Immature natural killer cell (primary cell): Measurements from ENCODE around the gene SRCIN1. TPM values are rescaled to one million over a fixed set of nuclear protein-coding genes. Genes with fewer than 3 reads are reported as not detected.
A peak's percentile ranks its signal among the peaks of the same experiment; 100 is the strongest.

Source experiments
- DNase-seq, 3 donors: peaks; one replicate each; pipeline ENCODE4 v3.0.0; 2022; ENCODE audit warnings: mixed read lengths in 1 of 3
- H3K27ac Mint-ChIP-seq, 6 donors: one replicate each; pipeline ENCODE4 v1.8.0; 2020; ENCODE audit warnings: mixed read lengths in 6 of 6, mild to moderate bottlenecking in 5 of 6, inconsistent platforms in 4 of 6, moderate library complexity in 3 of 6
- H3K27me3 Mint-ChIP-seq, 3 donors: one replicate each; pipeline ENCODE4 v1.8.0; 2020 to 2021; ENCODE audit warnings: low read depth in 3 of 3, mild to moderate bottlenecking in 3 of 3, mixed read lengths in 3 of 3, moderate library complexity in 3 of 3, inconsistent platforms in 1 of 3
- H3K36me3 Mint-ChIP-seq, 3 donors: one replicate each; pipeline ENCODE4 v1.8.0; 2020; ENCODE audit warnings: mixed read lengths in 3 of 3, inconsistent platforms in 2 of 3, mild to moderate bottlenecking in 2 of 3
- H3K4me1 Mint-ChIP-seq, 2 donors: one replicate each; pipeline ENCODE4 v1.8.0; 2020; ENCODE audit warnings: inconsistent platforms in 2 of 2, mild to moderate bottlenecking in 2 of 2, mixed read lengths in 2 of 2, moderate library complexity in 1 of 2
- H3K4me3 Mint-ChIP-seq, 5 donors: one replicate each; pipeline ENCODE4 v1.8.0; 2020; ENCODE audit warnings: mild to moderate bottlenecking in 5 of 5, mixed read lengths in 5 of 5, inconsistent platforms in 3 of 5, moderate library complexity in 3 of 5
- H3K9me3 Mint-ChIP-seq, 6 donors: one replicate each; pipeline ENCODE4 v1.8.0; 2020; ENCODE audit warnings: mild to moderate bottlenecking in 6 of 6, mixed read lengths in 6 of 6, inconsistent platforms in 4 of 6, moderate library complexity in 3 of 6
- polyA plus RNA-seq, 3 donors: library from polyadenylated mRNA; unstranded; fragments of 300-500 nt; fragmentation: Illumina TruSeq; gene quantifications; one replicate each; pipeline ENCODE4 v1.2.3, GENCODE V29; 2021

Gene SRCIN1
- polyA plus RNA-seq, 3 donors from 2014 or later = not detected

- Mint-ChIP-seq H3K36me3 (no peaks in the 10 kb centered on the region), H3K4me1 (peaks cover 0 to 12% of the 10 kb centered on the region in 2 donors), H3K27me3 (peaks cover 21 to 36% (median 22%) of the 10 kb centered on the region in 3 donors), H3K4me3 (no peak overlapping the region), H3K27ac (no peak overlapping the region), H3K9me3 (no peaks in the 10 kb centered on the region)
- no peak for DNase-seq
Measured at GRCh38 chr17:38611070-38611786, 5.5 kb upstream of the SRCIN1 start.

DNA sequence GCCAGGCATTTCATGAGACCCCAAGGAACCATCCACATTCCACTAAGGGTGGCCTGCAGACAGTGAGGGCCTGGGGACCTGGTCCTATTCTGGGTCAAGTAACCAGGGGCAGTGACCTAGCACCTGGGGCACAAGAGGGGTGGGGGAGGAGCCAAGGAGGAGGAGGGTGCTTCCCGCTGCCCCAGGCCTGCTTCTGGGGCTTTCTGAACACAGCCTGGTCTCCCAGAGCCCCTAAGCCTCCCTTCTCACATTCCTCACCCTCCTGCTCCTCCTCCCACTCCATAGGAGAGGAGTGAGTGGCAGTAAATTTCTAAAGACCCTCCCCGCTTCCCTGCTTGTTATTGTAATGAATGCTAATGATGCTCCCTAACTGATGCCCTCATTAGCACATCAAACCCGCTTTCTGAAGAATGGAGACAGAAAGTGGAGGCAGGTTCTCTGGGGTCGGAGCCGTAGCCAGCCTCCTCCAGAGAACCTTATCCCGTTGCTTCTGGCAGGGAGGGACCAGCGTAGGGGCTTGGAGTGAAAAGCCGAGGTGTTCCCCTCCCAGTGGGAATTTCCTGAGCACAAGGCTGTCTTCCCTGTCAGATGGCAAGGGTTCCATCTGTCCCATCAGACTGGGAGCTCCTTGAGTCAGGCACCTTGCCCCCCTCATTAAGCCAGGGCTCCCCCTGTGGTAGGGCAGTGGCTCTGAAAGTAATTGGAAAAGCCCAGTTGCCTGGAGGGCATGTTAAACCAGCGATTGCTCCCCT lies 3.7 kb upstream of the SRCIN1 start:
- Mint-ChIP-seq H3K4me1 (peaks cover 0 to 16% of the 10 kb centered on the region in 2 donors), H3K27me3 (peaks cover 19 to 35% (median 21%) of the 10 kb centered on the region in 3 donors), H3K4me3 (no peak overlapping the region), H3K27ac (no peak overlapping the region), H3K9me3 (no peaks in the 10 kb centered on the region), H3K36me3 (no peaks in the 10 kb centered on the region)
- no peak for DNase-seq

DNA sequence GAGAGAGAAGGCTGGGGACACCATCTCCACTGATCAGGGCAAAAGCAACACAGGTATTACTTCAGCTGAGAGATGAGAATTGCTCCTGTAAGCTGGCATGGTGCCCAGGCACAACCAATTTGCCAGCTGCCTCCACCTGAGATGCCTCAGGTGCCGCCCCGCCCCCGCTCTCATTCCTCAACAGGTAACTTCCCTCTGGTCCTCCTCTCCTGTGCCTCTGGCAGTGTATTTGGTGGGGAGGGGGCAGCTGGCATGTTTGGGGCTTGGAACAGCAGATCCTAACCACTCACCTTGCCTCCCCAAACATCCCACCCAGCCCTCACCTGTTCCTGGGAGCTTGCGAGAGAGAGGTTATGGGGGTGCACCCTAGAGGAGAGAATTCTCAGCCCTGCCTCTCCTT lies 2.9 kb upstream of the SRCIN1 start:
- H3K4me3 Mint-ChIP-seq = no peak overlapping the region
- peaks cover 0 to 16% of the 10 kb centered on the region in 2 donors for H3K4me1 Mint-ChIP-seq
- H3K36me3 Mint-ChIP-seq = no peaks in the 10 kb centered on the region
- peaks cover 20 to 31% (median 20%) of the 10 kb centered on the region in 3 donors for H3K27me3 Mint-ChIP-seq
- no peaks in the 10 kb centered on the region for H3K9me3 Mint-ChIP-seq
- DNase-seq = no peak
- no peak overlapping the region for H3K27ac Mint-ChIP-seq

- Mint-ChIP-seq H3K4me3 (peak overlapping the region; percentile 53 to 83 (median 67)), H3K27me3 (peaks cover 20 to 26% (median 22%) of the 10 kb centered on the region in 3 donors), H3K36me3 (no peaks in the 10 kb centered on the region), H3K4me1 (peaks cover 0 to 16% of the 10 kb centered on the region in 2 donors), H3K9me3 (no peaks in the 10 kb centered on the region), H3K27ac (no peak overlapping the region)
- DNase-seq = no peak
Measured at GRCh38 chr17:38606646-38607611, 1.2 kb upstream of the SRCIN1 start.

GRCh38 chr17:38605411-38605840 lies 326 bp downstream of the SRCIN1 start:
- DNase-seq = no peak
- no peak overlapping the region for H3K27ac Mint-ChIP-seq
- H3K9me3 Mint-ChIP-seq = no peaks in the 10 kb centered on the region
- H3K27me3 Mint-ChIP-seq = peaks cover 14 to 24% (median 20%) of the 10 kb centered on the region in 3 donors
- peaks cover 0 to 16% of the 10 kb centered on the region in 2 donors for H3K4me1 Mint-ChIP-seq
- H3K4me3 Mint-ChIP-seq = peak overlapping the region; percentile 35 to 79 (median 55)
- H3K36me3 Mint-ChIP-seq = no peaks in the 10 kb centered on the region

DNA sequence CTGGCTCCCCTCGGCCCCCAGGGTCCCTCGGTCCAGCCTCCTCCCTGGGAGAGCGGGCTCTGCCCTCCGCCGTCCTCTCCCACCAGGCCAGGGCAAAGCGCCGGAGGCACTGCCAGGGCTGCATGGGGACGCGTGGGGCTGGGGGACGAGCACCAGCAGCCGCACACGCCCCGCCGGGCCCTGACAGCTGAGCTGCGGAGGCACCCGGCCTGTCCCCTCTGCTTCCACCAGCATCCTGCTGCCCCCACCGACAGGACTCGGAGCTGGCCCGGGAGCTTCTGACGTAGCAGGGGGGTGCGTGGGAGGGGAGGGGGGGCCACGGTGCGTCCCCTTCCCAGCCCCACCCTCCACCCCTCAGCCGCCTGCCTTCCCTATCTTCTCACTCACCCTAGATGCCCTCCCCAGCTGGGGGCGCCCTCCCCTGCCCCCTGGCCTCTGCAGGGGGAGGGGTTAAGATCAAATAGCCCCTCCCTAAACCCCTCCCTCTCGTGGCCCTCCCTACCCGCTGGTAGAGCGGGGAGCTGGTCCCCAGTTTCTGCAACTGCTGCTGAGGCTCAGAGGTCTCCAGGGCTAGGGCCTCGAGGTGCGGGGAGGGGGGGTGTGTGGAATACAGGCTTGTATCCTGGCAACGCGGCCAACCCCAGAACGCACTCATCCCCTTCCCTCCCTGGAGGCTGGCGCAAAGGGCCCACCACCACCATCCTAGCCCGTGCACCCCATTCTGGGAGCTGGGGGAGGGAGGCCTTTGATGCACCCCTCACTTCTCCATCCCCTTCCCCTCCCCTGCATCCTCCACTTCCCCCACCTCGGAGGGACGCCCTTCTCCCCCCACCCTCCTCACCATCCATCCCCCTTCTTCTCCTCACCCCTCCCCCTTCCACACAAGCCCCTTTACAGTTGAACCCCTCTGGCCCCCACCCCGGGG lies 1.0 kb downstream of the SRCIN1 start:
- peak overlapping the region; percentile 35 to 79 (median 55) for H3K4me3 Mint-ChIP-seq
- no peaks in the 10 kb centered on the region for H3K36me3 Mint-ChIP-seq
- DNase-seq = peak; percentile 17 to 20 (median 20)
- peaks cover 11 to 26% (median 22%) of the 10 kb centered on the region in 3 donors for H3K27me3 Mint-ChIP-seq
- H3K27ac Mint-ChIP-seq = no peak overlapping the region
- H3K4me1 Mint-ChIP-seq = peaks cover 0 to 16% of the 10 kb centered on the region in 2 donors
- H3K9me3 Mint-ChIP-seq = no peaks in the 10 kb centered on the region

GRCh38 chr17:38603786-38604478 lies 1.8 kb downstream of the SRCIN1 start:
- H3K4me1 Mint-ChIP-seq = peaks cover 0 to 16% of the 10 kb centered on the region in 2 donors
- H3K4me3 Mint-ChIP-seq = peak overlapping the region in 4 of 5 donors; percentile 3 to 48 (median 16)
- no peak for DNase-seq
- no peaks in the 10 kb centered on the region for H3K9me3 Mint-ChIP-seq
- H3K27ac Mint-ChIP-seq = peak overlapping the region in 1 of 6 donors; percentile 6
- H3K27me3 Mint-ChIP-seq = peaks cover 11 to 21% (median 18%) of the 10 kb centered on the region in 3 donors
- no peaks in the 10 kb centered on the region for H3K36me3 Mint-ChIP-seq

- no peaks in the 10 kb centered on the region for H3K9me3 Mint-ChIP-seq
- peaks cover 0 to 16% of the 10 kb centered on the region in 2 donors for H3K4me1 Mint-ChIP-seq
- no peak overlapping the region for H3K27ac Mint-ChIP-seq
- no peak for DNase-seq
- H3K36me3 Mint-ChIP-seq = no peaks in the 10 kb centered on the region
- peaks cover 11 to 19% (median 16%) of the 10 kb centered on the region in 3 donors for H3K27me3 Mint-ChIP-seq
- H3K4me3 Mint-ChIP-seq = peak overlapping the region; percentile 15 to 56 (median 47)
Measured at GRCh38 chr17:38602956-38603785, 2.6 kb downstream of the SRCIN1 start.

GRCh38 chr17:38602453-38602852 lies 3.3 kb downstream of the SRCIN1 start:
- no peak overlapping the region for H3K27ac Mint-ChIP-seq
- H3K9me3 Mint-ChIP-seq = no peaks in the 10 kb centered on the region
- peaks cover 0 to 12% of the 10 kb centered on the region in 2 donors for H3K4me1 Mint-ChIP-seq
- no peaks in the 10 kb centered on the region for H3K36me3 Mint-ChIP-seq
- H3K4me3 Mint-ChIP-seq = no peak overlapping the region
- peaks cover 9 to 16% (median 9%) of the 10 kb centered on the region in 3 donors for H3K27me3 Mint-ChIP-seq
- DNase-seq = no peak

DNA sequence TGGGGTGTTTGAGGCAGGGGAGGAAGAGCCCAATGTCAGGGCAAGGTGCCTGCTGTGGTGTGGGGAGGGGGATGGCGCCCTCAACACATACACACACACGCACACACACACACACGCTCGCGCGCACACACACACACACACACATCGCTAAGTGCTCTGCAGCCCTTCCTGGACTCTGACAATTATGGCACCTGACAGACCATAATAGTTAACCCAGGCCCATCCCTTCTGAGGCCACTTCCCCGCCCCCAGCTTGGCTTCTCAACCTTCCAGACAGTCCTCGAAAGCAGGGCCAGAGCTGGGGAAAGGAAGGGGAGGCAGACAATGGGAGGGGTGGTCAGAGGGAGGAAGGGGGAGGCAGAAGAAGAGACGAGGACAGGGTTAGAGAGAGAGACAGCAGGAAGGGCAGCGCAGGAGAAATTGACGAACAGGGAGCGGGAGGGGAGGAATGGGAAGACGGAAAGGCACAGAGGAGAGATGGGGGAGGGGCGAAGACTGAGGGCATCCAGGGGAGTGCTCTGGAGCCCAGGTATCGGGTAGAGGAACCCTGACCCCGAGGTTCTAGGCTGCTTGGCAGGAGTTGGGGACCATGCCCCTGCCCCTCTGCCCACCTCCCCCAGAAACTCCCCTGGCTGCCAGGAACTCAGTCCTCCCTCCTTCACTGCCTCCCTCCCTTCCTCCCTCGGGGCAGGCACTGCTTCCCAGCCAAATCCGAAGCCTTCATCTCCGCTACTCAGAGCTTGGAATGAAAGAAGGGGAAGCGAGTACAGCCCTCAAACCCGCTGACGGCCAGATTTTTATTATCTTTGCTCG lies 4.0 kb downstream of the SRCIN1 start:
- no peak for DNase-seq
- H3K36me3 Mint-ChIP-seq = no peaks in the 10 kb centered on the region
- H3K4me1 Mint-ChIP-seq = peaks cover 0 to 8% of the 10 kb centered on the region in 2 donors
- H3K27me3 Mint-ChIP-seq = peaks cover 8 to 11% (median 10%) of the 10 kb centered on the region in 3 donors
- H3K27ac Mint-ChIP-seq = no peak overlapping the region
- no peaks in the 10 kb centered on the region for H3K9me3 Mint-ChIP-seq
- H3K4me3 Mint-ChIP-seq = peak overlapping the region in 1 of 5 donors; percentile 30

DNA sequence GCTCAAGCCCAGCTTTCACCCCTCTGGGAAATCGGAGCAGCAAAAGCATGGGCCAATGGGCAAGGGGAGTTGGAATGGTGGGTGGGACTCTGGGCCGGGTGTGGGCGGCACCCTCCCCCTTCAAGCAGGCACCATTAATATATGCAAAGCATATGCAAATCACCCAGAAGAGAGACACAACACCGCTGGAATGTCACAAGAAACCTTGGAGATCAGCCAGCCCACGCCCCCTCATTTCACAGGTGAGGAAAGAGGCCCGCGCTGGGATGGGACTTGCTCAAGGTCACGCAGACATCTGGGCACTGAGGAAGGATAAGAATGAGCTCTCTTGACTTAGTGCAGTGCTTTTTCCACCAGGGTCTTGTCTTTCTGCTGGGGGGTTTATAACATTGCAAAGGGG lies 4.8 kb downstream of the SRCIN1 start:
- Mint-ChIP-seq H3K9me3 (no peaks in the 10 kb centered on the region), H3K27me3 (peaks cover 10 to 12% (median 10%) of the 10 kb centered on the region in 3 donors), H3K36me3 (no peaks in the 10 kb centered on the region), H3K27ac (no peak overlapping the region), H3K4me1 (peaks cover 0 to 4% of the 10 kb centered on the region in 2 donors), H3K4me3 (no peak overlapping the region)
- DNase-seq = no peak
